ENCODE results near the gene TSHR. TPM values are rescaled to one million over a fixed set of nuclear protein-coding genes. Genes with fewer than 3 reads are reported as not detected.
A peak's percentile ranks its signal among the peaks of the same experiment; 100 is the strongest.
"Not testable (repeated sequence)": the region's sequence is repeated elsewhere in the genome, so short reads cannot be mapped to it uniquely, and the experiment has no call there.

Gene TSHR
- total RNA-seq = not detected

- H3K27ac ChIP-seq = no peak within 1 kb of the TSS
- peaks cover 12% of the 10 kb centered on the region for H3K4me1 ChIP-seq
- H3K4me3 ChIP-seq = peak within 1 kb of the TSS; percentile 62
- no peaks in the 10 kb centered on the region for H3K9me3 ChIP-seq
- H3K36me3 ChIP-seq = no peaks in the 10 kb centered on the region
- H3K27me3 ChIP-seq = peaks cover 6% of the 10 kb centered on the region
- no peak for TF ChIP-seq CTCF (IDR thresholded peaks at IDR 0.05)
- TF ChIP-seq EP300 (IDR thresholded peaks at IDR 0.05) = no peak
- TF ChIP-seq POLR2A (IDR thresholded peaks at IDR 0.05) = no peak
- TF ChIP-seq POLR2AphosphoS5 (IDR thresholded peaks at IDR 0.05) = no peak
- DNase-seq (ENCODE audit: low spot score in 2 of 2) = peak in 1 of 2 donors; percentile 78
- 23% methylated on average over 21 of the region's 21 CpGs for WGBS
These were observed at the start of gene TSHR for GRCh38 chr14:80955416-80955941. TSHR (plus strand) TSS chr14:80955621; CDS start chr14:80955681, 60 bp downstream.

DNA sequence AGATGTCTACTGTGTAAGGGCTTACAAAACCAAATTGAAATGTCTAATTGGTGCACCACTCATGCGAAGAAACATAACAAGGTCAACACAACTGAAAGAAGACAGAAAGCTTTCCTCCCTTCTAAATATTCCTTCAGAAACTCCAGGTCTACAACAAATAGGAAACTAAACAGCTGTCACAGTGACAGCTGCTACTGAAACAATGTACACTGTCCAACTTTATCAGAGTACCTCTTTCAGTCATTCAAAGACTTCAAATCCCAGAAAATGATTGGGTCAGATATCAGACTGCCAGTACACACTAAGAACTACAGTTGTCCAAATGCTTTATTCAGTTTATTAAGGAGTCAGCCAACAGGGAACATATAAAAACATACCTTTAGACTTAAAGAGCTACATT, 49.1 kb upstream of the TSHR start:
- Histone ChIP-seq H3K27me3 (no peaks in the 10 kb centered on the region), H3K36me3 (peaks cover 4% of the 10 kb centered on the region), H3K4me3 (no peak overlapping the region), H3K9me3 (no peaks in the 10 kb centered on the region), H3K4me1 (no peaks in the 10 kb centered on the region), H3K27ac (no peak overlapping the region)
- DNase-seq (ENCODE audit: low spot score in 2 of 2) = no peak
- TF ChIP-seq POLR2A (IDR thresholded peaks at IDR 0.05) (no peak), EP300 (IDR thresholded peaks at IDR 0.05) (no peak), POLR2AphosphoS5 (IDR thresholded peaks at IDR 0.05) (no peak), CTCF (IDR thresholded peaks at IDR 0.05) (no peak)
- 49% methylated on average over 1 of the region's 1 CpG for WGBS

GRCh38 chr14:80906946-80907345, 48.5 kb upstream of the TSHR start:
- Histone ChIP-seq H3K27ac (no peak overlapping the region), H3K4me3 (no peak overlapping the region), H3K27me3 (no peaks in the 10 kb centered on the region), H3K36me3 (peaks cover 4% of the 10 kb centered on the region), H3K4me1 (no peaks in the 10 kb centered on the region), H3K9me3 (no peaks in the 10 kb centered on the region)
- 75% methylated on average over 4 of the region's 4 CpGs for WGBS
- TF ChIP-seq POLR2AphosphoS5 (IDR thresholded peaks at IDR 0.05) = no peak
- no peak for TF ChIP-seq EP300 (IDR thresholded peaks at IDR 0.05)
- TF ChIP-seq POLR2A (IDR thresholded peaks at IDR 0.05) = no peak
- no peak for TF ChIP-seq CTCF (IDR thresholded peaks at IDR 0.05)
- no peak for DNase-seq (ENCODE audit: low spot score in 2 of 2)

DNA sequence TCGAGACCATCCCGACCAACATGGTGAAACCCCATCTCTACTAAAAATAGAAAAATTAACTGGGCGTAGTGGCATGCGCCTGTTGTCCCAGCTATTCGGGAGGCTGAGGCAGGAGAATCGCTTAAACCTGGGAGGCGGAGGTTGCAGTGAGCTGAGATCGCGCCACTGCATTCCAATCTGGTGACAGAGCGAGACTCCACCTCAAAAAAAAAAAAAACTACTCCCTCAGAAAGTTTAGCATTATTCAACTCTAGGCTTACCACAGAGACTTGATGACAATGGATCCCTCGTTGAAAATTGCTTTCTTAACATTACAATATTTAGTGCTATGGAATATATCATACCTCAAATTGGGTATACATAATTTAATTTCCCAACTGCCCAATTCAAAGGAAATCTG, 43.4 kb upstream of the TSHR start:
- H3K4me3 ChIP-seq; H3K4me1 ChIP-seq; H3K27me3 ChIP-seq; H3K27ac ChIP-seq; DNase-seq (ENCODE audit: low spot score in 2 of 2); H3K9me3 ChIP-seq: not testable (repeated sequence)
- WGBS = 93% methylated on average over 11 of the region's 11 CpGs
- peaks cover 30% of the 10 kb centered on the region for H3K36me3 ChIP-seq

DNA sequence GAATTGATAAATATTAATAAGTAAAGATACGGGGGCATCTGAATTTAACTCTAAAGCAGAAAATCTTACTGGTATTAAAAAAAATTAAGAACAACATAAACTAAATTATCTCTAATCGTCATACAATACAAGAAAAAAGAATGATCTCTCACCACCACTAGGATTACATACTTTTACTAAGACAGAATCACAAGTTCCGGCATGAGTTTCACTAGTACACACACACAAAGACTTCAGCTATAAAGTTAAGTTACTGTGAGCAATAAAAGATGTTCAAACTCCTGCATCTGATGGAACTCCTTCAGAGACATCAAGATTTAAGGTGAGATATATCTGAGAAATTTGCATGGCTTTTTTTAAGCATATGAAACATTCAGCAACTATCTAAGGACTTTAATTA, 35.8 kb upstream of the TSHR start:
- H3K9me3 ChIP-seq = no peaks in the 10 kb centered on the region
- 78% methylated on average over 3 of the region's 3 CpGs for WGBS
- H3K27ac ChIP-seq = no peak overlapping the region
- H3K4me1 ChIP-seq = no peaks in the 10 kb centered on the region
- no peak for DNase-seq (ENCODE audit: low spot score in 2 of 2)
- peaks cover 18% of the 10 kb centered on the region for H3K36me3 ChIP-seq
- no peaks in the 10 kb centered on the region for H3K27me3 ChIP-seq
- TF ChIP-seq POLR2A (IDR thresholded peaks at IDR 0.05) (no peak), POLR2AphosphoS5 (IDR thresholded peaks at IDR 0.05) (no peak), CTCF (IDR thresholded peaks at IDR 0.05) (no peak), EP300 (IDR thresholded peaks at IDR 0.05) (no peak)
- no peak overlapping the region for H3K4me3 ChIP-seq

DNA sequence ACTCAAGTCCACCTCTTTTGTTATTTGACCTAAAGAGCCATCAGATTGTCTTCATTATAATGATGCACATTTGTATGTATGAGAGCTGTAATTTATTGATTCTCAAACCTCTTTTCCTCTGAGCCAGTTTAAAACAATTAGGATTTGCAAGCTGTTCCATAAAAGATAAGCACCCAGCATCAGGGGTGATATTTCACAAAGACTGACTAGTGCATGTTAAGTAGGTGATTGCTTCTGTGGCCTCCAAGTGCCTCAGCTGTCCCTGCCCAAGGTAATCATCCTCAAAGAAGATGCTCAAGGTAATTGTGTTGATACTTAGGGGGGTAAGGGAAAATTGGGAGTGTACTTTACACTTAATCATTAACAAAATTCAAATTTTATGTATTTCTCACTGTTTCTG, 32.1 kb upstream of the TSHR start:
- no peak overlapping the region for H3K27ac ChIP-seq
- no peak for TF ChIP-seq POLR2AphosphoS5 (IDR thresholded peaks at IDR 0.05)
- no peak for TF ChIP-seq POLR2A (IDR thresholded peaks at IDR 0.05)
- TF ChIP-seq CTCF (IDR thresholded peaks at IDR 0.05) = no peak
- no peak for TF ChIP-seq EP300 (IDR thresholded peaks at IDR 0.05)

More for the DNA sequence above, 32.1 kb upstream of the TSHR start:
- no peaks in the 10 kb centered on the region for H3K9me3 ChIP-seq
- H3K4me1 ChIP-seq = no peaks in the 10 kb centered on the region
- no peaks in the 10 kb centered on the region for H3K27me3 ChIP-seq
- no peak overlapping the region for H3K4me3 ChIP-seq
- DNase-seq (ENCODE audit: low spot score in 2 of 2) = no peak
- H3K36me3 ChIP-seq = no peaks in the 10 kb centered on the region

All from suprapubic skin (tissue), 4 donors.